Measurements from ENCODE around the gene SLC25A21.

Gene SLC25A21

GRCh38 chr14:36665887-36666415, 506.5 kb downstream of the SLC25A21 start:
- no peak for ATAC-seq
- TF ChIP-seq ARNTL (CRISPR knock-in tag; IDR thresholded peaks at IDR 0.05; ENCODE audit: borderline replicate concordance, low read depth) (no peak), TCF4 (CRISPR knock-in tag; IDR thresholded peaks at IDR 0.05; ENCODE audit: borderline replicate concordance) (no peak), ESRRG (CRISPR knock-in tag; IDR thresholded peaks at IDR 0.05) (no peak), BACH2 (CRISPR knock-in tag; IDR thresholded peaks at IDR 0.05; ENCODE audit: borderline replicate concordance) (no peak)

GRCh38 chr14:36664322-36665193, 507.8 kb downstream of the SLC25A21 start:
- TF ChIP-seq CSDC2 (CRISPR knock-in tag; IDR thresholded peaks at IDR 0.05) (no peak), ZNF565 (CRISPR knock-in tag; conservative IDR thresholded peaks at IDR 0.05; ENCODE audit: low read depth) (no peak), PPARA (CRISPR knock-in tag; IDR thresholded peaks at IDR 0.05; ENCODE audit: borderline replicate concordance) (no peak), TSHZ2 (CRISPR knock-in tag; IDR thresholded peaks at IDR 0.05) (no peak), PATZ1 (CRISPR knock-in tag; IDR thresholded peaks at IDR 0.05; ENCODE audit: borderline replicate concordance) (no peak), TOX (CRISPR knock-in tag; IDR thresholded peaks at IDR 0.05; ENCODE audit: borderline replicate concordance) (no peak), ZNF70 (CRISPR knock-in tag; IDR thresholded peaks at IDR 0.05) (no peak), GLIS3 (CRISPR knock-in tag; IDR thresholded peaks at IDR 0.05) (no peak), ZC3H10 (CRISPR knock-in tag; IDR thresholded peaks at IDR 0.05) (no peak), ZFP3 (CRISPR knock-in tag; IDR thresholded peaks at IDR 0.05) (no peak), ARNTL (CRISPR knock-in tag; IDR thresholded peaks at IDR 0.05; ENCODE audit: borderline replicate concordance, low read depth) (no peak), ISL1 (CRISPR knock-in tag; IDR thresholded peaks at IDR 0.05) (no peak), POU6F1 (CRISPR knock-in tag; IDR thresholded peaks at IDR 0.05; ENCODE audit: borderline replicate concordance, low read depth) (no peak), ZFP30 (CRISPR knock-in tag; IDR thresholded peaks at IDR 0.05) (no peak), ESRRG (CRISPR knock-in tag; IDR thresholded peaks at IDR 0.05) (no peak), OSR1 (CRISPR knock-in tag; IDR thresholded peaks at IDR 0.05) (no peak), RARB (CRISPR knock-in tag; IDR thresholded peaks at IDR 0.05) (no peak), BACH2 (CRISPR knock-in tag; IDR thresholded peaks at IDR 0.05; ENCODE audit: borderline replicate concordance) (no peak), ZNF8 (CRISPR knock-in tag; IDR thresholded peaks at IDR 0.05) (no peak)

GRCh38 chr14:36663404-36664321, 508.7 kb downstream of the SLC25A21 start:
- ATAC-seq: no peak
- TF ChIP-seq ZFP3 (CRISPR knock-in tag; IDR thresholded peaks at IDR 0.05): no peak
- no peak for TF ChIP-seq OSR1 (CRISPR knock-in tag; IDR thresholded peaks at IDR 0.05)
- TF ChIP-seq PATZ1 (CRISPR knock-in tag; IDR thresholded peaks at IDR 0.05; ENCODE audit: borderline replicate concordance): no peak
- no peak for TF ChIP-seq TSHZ2 (CRISPR knock-in tag; IDR thresholded peaks at IDR 0.05)
- TF ChIP-seq ZNF70 (CRISPR knock-in tag; IDR thresholded peaks at IDR 0.05): no peak
- no peak for TF ChIP-seq CSDC2 (CRISPR knock-in tag; IDR thresholded peaks at IDR 0.05)
- no peak for TF ChIP-seq PPARA (CRISPR knock-in tag; IDR thresholded peaks at IDR 0.05; ENCODE audit: borderline replicate concordance)

More at GRCh38 chr14:36664322-36665193, 507.8 kb downstream of the SLC25A21 start:
- no peak for ATAC-seq
